HEK293 (cell line): ENCODE results near the gene LCN9.

Experiments used
- BCL11B ChIP-seq: fragments of 450-650 bp; formaldehyde crosslinking; IDR thresholded peaks from 2 replicates; pipeline ENCODE4 v1.5.1; 2016; ENCODE audit warnings: low read depth, missing biosample characterization, missing genetic modification characterization
- CTCF ChIP-seq: fragments of 450-650 bp; formaldehyde crosslinking; IDR thresholded peaks from 2 replicates; pipeline ENCODE4 v1.5.1; 2016; ENCODE audit warnings: missing biosample characterization, missing genetic modification characterization
- KLF10 ChIP-seq: fragments of 450-650 bp; IDR thresholded peaks from 2 replicates; pipeline ENCODE4 v1.5.1; 2018; ENCODE audit warnings: missing biosample characterization, mild to moderate bottlenecking, missing genetic modification characterization
- MZF1 ChIP-seq: fragments of 450-650 bp; formaldehyde crosslinking; IDR thresholded peaks from 2 replicates; pipeline ENCODE4 v1.5.1; 2017; ENCODE audit warnings: missing biosample characterization, missing genetic modification characterization, borderline replicate concordance
- PATZ1 ChIP-seq: fragments of 450-650 bp; formaldehyde crosslinking; IDR thresholded peaks from 2 replicates; pipeline ENCODE4 v1.5.1; 2016; ENCODE audit warnings: missing biosample characterization, missing genetic modification characterization
- SETDB1 ChIP-seq: IDR thresholded peaks from one replicate; pipeline ENCODE4 v1.6.1; 2017; ENCODE audit warnings: mild to moderate bottlenecking, low read length, moderate library complexity, mixed read lengths; ENCODE audit not compliant: insufficient read length
- YY1 ChIP-seq: fragments of 450-650 bp; formaldehyde crosslinking; IDR thresholded peaks from 2 replicates; pipeline ENCODE4 v1.5.1; 2018; ENCODE audit warnings: missing biosample characterization, missing genetic modification characterization
- ZBTB11 ChIP-seq: fragments of 450-650 bp; formaldehyde crosslinking; conservative IDR thresholded peaks from 2 replicates; pipeline ENCODE4 v1.5.1; 2016; ENCODE audit warnings: low read depth, missing biosample characterization, missing genetic modification characterization
- ZFP41 ChIP-seq: fragments of 450-650 bp; formaldehyde crosslinking; IDR thresholded peaks from 2 replicates; pipeline ENCODE4 v1.5.1; 2016; ENCODE audit warnings: missing biosample characterization, missing genetic modification characterization, borderline replicate concordance
- ZNF280C ChIP-seq: fragments of 450-650 bp; formaldehyde crosslinking; IDR thresholded peaks from 2 replicates; pipeline ENCODE4 v1.5.1; 2016; ENCODE audit warnings: missing biosample characterization, missing genetic modification characterization
- ZNF549 ChIP-seq: fragments of 450-650 bp; IDR thresholded peaks from 2 replicates; pipeline ENCODE4 v1.5.1; 2018; ENCODE audit warnings: missing biosample characterization, missing genetic modification characterization, mild to moderate bottlenecking, inconsistent platforms, moderate library complexity
- ZNF792 ChIP-seq: fragments of 450-650 bp; formaldehyde crosslinking; IDR thresholded peaks from 2 replicates; pipeline ENCODE4 v1.5.1; 2016; ENCODE audit warnings: missing biosample characterization, missing genetic modification characterization

GRCh38 chr9:135650408-135650807 is 12.7 kb upstream of the LCN9 start:
- TF ChIP-seq ZNF280C (tag by site-specific recombination), result no peak
- no peak for TF ChIP-seq PATZ1
- no peak for TF ChIP-seq ZNF792 (tag by site-specific recombination)
- no peak for TF ChIP-seq KLF10 (tag by site-specific recombination)
- TF ChIP-seq BCL11B (tag by site-specific recombination), result no peak
- TF ChIP-seq ZFP41 (tag by site-specific recombination), result no peak
- TF ChIP-seq ZNF549 (tag by site-specific recombination), result no peak
- no peak for TF ChIP-seq MZF1 (tag by site-specific recombination)
- TF ChIP-seq CTCF (tag by site-specific recombination), result no peak
- no peak for TF ChIP-seq SETDB1
- no peak for TF ChIP-seq ZBTB11
- no peak for TF ChIP-seq YY1
